ENCODE measurements around the gene EIF3J.
"Not testable (repeated sequence)": the region's sequence is repeated elsewhere in the genome, so short reads cannot be mapped to it uniquely, and the experiment has no call there.

Gene EIF3J

DNA sequence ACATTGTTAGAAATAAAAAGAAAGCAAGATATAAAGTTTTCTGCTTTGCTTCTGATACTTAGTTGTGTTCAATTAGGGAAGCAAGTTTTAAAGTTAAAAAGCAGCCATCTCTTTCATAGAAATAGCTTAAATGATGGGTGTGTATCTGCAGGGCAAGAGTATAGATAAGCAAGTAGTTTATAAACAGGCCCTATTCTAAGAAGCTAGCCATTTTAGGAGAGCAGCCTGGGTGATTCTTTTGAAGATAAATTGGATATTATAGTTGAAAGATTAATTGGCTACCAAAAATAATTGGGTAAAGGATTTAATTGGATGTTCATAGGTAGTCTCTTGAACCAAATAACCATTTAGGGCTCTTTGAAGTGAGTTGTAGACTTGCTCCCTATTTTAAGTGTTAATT is 5.6 kb downstream of the EIF3J start:
- DNase-seq (ENCODE audit: low read depth in 2 of 2): no peak

DNA sequence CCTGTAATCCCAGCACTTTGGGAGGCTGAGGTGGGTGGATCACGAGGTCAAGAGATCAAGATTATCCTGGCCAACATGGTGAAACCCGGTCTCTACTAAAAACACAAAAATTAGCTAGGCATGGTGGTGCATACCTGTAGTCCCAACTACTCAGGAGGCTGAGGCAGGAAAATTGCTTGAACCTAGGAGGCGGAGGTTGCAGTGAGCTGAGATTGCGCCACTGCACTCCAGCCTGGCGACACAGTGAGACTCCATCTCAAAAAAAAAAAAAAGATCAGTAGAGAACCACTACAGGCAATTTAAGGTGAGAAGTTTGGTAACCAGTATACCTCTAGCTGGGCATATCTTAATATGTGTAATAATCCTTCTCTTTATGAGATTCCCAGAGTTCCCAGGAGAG is 7.8 kb downstream of the EIF3J start:
- DNase-seq (ENCODE audit: low read depth in 2 of 2): not testable (repeated sequence)

DNA sequence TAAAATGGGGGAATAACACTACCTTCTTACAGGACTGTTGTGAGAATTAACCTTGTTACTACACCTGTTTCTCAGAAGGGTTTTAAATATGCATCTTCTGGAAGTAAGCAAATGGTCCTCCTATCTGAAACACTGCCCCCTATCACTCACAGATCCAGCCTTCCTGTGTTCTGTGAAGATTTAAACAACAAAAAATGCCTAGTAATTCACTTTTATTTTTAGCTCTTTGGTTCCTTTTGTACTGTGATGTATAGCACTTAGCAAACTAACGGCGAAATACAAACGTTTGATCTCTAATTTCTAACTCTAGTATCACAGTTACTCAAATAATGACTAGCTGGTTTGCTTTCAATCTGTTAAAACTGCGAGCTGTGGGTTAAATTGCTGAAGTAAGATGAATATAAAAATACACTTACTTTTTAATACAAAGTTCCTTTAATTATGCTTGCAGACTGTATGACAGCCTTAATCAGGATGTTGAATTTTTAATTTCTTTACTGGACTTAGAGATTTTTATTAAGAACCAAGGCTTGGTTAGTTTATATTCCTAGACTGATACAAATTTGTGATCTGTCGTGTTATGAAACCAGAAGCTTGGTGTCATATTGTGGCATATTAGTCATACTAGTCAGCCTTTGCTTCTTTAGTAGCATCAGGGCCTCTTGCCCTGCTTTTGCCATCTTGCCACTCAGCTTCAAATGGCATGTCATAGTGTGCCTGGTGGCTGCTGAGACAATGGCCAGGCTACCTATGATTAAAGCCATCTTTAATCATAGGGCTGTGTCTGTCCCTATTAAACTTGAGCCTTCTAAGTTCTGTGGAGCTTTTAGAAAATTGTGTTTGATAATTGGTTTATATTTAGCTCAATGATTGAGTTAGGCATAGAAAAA is 9.2 kb downstream of the EIF3J start:
- DNase-seq (ENCODE audit: low read depth in 2 of 2): no peak

DNA sequence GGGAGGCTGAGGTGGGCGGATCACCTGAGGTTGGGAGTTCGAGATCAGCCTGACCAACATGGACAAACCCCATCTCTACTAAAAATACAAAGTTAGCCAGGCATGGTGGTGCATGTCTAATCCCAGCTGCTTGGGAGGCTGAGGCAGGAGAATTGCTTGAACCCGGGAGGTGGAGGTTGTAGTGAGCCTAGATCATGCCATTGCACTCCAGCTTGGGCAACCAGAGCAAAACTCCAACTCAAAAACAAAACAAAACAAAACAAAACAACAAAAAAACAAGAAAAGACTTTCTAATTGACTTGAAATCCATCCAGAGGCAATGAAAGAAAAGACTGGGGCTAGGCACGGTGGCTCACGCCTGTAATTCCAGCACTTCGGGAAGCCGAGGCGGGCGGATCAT is 12.2 kb downstream of the EIF3J start:
- not testable (repeated sequence) for DNase-seq (ENCODE audit: low read depth in 2 of 2)

DNA sequence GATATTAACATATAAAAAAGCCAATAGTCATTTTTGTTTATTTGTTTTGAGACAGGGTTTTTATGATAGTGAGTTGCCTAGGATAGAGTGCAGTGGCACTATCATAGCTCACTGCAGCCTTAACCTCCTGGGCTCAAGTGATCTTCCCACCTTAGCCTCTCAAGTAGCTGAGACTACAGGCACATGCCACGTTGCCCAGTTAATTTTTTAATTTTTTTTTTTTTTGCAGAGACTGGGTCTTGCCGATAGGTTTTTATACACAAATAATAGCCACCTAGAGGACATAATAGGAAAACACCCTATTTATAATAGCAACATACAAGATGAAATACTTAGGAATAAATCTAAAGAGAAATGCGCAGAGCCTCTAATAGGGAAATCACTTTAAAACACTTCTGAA is 13.3 kb downstream of the EIF3J start:
- no peak for DNase-seq (ENCODE audit: low read depth in 2 of 2)

DNA sequence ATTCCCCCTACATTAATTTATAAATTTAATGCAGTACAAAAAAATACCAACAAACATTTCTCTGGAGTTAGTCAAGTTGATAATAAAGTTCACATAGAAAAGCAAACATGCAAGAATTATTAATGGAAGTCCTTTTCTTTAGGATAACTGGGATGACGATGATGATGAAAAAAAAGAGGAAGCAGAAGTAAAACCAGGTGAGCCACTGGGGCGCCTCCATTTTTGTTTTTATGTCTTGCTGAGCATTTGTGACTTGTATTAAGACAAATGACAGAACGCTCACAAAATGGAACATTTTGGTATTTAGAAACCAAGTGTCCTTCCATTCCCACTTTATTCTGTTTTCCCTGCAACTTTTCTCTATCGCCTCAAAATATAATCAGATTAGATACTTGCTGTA is 13.8 kb downstream of the EIF3J start:
- DNase-seq (ENCODE audit: low read depth in 2 of 2): no peak

DNA sequence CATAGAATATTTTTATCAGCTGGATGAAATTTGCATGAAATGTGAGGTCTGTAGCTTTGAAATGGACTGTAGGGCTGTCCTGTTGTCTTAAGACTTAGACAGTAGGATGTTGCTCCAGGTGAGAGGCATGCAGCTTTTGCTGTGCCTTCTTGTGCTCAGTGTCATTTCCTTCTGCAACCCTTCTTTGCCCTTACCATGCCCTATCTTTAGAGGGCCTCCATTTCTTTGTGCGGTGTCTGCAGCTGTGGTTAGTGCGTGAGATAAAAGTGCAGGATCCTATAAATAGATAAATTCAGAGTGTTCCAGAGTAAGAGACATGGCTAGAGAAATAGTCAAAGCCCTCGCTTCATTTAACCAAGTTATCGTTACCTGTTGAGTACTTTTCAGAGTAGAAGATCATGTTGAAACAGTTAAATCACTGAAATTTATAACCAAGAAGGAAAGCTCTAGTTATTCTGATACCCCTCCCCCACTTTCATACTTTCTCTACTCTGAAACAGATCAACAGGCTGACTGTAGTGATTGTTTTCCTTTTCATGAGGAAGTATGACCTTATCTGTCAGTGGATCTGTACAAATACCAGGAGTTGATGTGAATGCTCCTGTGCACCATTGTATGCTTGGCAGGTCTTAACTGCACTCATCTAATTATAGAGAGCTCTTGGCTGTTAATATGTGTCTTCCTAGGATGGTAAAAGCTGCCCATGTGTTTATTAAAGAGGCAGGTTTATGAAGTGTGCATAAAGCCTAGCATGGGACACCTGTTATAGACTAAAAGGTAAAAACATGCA is 18.2 kb downstream of the EIF3J start:
- DNase-seq (ENCODE audit: low read depth in 2 of 2): no peak

DNA sequence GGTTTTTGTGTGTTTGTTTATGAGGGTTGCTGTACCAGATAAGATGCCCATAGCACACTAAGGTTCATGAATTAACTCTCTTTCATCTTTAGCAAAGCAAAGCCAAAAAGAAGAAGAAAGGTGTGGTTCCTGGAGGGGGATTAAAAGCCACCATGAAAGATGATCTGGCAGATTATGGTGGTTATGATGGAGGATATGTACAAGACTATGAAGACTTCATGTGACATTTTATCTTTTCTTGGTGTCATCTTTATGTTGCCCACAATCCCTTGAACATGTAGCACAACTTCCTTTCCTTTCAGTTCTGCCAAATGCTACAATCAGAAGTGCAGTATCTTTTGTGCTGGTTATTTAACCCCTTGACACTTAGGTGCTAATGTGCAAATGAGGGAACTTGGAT is 24.0 kb downstream of the EIF3J start:
- DNase-seq (ENCODE audit: low read depth in 2 of 2): not testable (repeated sequence)

DNA sequence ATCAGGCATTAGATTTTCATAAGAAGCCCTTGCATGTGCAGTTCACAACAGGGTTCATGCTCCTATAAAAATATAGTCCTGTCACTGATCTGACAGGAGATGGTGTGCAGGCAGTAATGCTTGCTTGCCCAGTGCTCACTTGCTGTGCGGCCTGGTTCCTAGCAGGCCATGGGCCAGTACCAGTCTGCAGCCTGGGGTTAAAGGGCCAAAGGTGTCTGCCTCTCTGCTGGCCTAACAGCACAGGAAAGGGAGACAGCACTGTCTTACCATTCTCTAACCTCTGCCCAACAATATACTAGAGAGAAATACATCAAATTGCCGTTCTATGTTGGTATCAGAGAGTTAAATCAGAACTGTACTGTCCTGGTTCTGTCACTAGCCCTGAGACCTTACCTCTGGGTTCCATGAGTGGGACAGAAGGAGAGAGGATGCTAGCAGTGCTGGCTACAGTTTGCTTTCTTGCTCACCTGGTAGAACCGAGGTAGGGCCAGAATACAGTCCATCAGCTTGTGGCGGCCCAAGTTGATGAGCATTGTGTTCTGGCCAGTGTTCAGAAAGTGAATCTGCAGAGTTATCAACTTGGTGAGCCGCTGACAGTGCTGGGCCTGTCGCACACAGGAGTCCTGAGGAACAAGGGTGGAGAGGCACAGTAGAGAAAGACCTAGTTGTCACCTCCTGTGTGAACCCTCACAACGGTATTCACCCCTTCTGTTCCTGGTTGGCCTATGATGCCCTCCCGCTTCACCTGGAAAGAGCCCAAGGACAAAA is 28.6 kb downstream of the EIF3J start:
- no peak for DNase-seq (ENCODE audit: low read depth in 2 of 2)

DNA sequence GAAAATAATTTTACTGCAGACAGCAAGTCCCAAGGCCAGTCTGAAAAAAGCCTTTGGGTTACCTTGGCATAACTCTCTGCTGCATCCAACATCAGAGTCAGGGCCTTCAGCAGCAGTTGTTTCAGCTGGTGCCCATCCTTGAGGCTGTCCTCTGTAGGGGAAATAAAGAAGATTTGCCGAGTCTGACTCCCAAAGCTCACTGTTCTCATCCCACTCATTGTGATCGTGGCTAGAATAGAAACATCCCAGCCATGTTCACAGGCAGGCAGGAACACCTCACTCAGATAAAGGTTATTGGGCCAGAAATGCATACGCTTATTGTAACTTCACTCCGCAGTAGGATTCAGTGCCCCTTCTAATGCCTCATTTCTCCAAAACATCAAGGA is 29.2 kb downstream of the EIF3J start:
- DNase-seq (ENCODE audit: low read depth in 2 of 2): no peak

DNA sequence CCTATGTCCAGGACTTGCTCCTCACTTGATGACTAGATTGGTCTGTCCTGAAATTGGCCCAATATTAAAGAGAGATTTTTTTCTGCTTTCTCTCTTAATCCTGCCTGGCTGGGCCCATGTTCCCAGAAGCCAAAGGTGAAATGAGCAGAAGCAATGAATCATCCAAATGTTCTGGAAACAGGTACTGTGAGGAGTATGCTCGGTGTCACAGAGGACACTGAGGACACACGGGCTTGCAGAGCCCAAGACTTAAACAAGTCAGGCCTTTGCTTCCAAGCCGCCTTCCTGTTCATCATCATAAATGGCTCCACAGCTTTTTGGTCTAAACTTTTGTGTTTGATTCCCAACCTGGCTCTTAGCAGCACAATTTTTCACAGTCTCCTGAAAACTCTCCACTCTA is 31.4 kb downstream of the EIF3J start:
- no peak for DNase-seq (ENCODE audit: low read depth in 2 of 2)

DNA sequence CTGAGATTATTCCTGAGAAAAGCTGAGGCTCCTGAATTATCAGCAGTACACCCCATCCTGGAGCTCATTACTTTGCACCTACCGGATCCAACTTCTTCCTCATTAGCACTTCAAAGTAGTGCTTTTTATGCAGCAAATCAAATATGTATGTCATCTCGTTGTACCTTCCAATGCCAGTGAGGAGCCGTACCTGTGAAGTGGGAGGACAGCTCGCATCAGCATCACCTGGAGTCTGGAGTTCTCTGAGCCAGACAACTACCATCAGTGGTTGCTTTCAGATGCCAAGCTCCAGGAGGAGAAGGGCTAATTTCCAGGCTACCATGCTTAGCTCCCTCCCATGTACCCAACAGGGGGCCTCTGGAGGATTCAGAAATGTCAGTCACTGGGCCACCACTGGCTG is 32.4 kb downstream of the EIF3J start:
- DNase-seq (ENCODE audit: low read depth in 2 of 2): no peak

DNA sequence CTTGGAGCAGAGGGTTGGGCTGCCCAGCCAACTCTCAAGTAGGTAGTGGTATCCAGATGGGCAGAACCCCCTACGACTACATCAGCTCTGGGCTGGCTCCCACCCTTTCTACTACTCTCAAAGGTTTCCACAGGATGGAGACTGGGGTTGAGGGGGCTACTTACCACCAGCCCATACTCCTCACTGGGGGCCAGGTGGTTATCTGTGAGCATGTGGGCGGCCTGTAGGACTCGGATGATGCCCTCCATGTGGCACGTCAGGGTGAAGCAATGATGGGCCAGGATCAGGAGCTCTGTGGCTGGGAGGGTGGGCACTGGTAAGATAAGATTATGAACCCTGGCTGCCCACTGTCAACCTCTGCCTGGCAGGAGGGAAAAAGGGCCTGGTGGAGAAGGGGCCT is 33.4 kb downstream of the EIF3J start:
- no peak for DNase-seq (ENCODE audit: low read depth in 2 of 2)

DNA sequence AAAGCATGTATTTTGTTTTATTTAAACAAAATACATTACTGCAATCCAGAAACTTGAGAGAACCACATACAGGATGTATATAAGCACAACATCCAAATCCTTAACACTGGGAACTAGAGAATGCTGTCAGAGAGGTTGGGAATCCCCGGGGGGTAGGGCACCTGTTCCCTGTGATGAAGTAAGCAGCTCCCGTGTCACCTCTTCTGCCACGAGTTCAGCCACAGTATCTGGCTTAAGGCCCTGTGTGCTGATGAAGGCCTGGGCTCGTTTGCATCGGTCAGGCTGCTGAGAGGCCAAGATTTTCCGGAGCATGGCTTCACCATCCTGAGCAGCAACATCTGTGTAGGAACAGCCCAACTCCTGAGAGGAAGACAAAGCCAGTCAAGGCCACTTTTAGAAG is 36.4 kb downstream of the EIF3J start:
- no peak for DNase-seq (ENCODE audit: low read depth in 2 of 2)

DNA sequence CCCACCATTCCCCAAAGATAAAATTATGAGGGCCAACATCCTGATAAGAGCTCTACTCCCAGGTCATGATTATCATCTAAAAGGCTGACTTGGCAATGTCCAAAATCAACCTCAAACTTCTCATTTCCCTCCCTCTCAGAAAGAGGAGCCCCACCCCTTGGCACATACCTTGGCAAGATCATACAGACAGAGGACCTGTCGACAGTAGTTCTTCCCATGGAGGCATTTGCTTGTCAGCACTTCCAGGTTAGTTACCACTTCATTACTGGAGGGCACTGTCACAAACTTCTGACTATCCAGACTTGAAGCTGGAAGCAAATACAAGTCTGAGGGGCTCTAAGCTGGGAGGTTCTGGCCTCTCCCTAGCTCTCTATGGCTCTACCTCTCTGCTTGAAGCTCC is 37.8 kb downstream of the EIF3J start:
- no peak for DNase-seq (ENCODE audit: low read depth in 2 of 2)

DNA sequence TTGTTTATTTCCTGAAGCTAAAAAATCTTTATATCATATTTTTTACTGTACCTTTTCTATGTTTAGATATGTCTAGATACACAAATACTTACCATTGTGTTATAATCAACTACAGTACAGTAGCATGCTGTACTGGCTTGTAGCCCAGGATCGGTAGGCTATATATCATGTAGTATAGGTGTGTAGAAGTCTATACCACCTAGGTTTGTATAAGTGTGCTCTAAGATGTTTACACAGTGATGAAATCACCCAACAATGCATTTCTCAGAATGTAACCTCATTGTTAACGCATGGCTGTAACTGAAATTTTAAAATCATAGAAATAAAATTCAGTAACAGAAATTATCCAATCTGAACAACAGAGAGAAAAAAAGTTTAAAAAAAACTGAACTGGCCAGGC is 43.2 kb downstream of the EIF3J start:
- no peak for DNase-seq (ENCODE audit: low read depth in 2 of 2)

DNA sequence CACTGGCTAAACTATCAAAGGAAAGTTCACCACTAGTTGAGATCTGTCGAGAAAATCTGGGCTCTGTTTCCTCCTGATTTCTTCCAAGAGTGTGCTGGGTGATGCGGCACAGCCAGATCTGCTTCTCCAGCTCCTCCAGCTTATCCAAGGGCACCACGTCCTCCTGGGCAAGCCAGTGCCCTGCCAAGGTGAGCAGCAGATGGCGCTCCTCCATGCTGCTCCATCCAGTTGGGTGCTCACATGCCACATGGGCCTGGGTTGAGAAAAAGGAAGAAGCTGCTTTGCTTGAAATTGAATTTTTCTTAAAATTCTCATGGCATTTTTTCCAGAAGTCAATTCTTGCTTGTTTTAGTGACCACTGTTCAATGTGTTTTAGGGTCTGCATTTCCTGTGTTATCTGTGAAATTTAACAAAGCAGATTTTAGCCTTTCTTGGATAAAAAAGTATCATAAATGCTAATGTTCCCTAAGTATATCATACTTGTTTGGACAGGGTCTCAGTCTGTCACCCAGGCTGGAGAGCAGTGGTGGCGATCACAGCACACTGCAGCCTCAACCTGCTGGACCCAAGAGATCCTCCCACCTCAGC is 47.3 kb downstream of the EIF3J start:
- DNase-seq (ENCODE audit: low read depth in 2 of 2): peak; percentile 24 to 30

DNA sequence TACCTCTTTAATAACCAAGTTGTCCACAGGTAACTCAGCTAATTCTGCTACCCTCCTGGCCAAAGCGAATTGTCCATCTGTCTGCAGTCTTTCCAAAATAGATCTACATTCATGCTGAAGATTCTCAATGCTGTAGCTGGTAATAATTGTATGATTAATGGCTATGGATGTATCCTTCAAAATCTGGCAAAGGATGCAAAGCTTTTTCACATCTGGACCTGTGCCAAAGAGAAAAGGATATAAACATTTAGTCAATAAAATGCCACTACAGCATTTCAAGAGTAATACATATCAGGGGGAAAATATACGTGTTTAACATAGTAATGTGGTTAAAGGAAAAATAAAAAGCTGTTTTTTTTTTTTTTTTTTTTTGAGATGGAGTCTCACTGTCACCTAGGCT is 48.7 kb downstream of the EIF3J start:
- no peak for DNase-seq (ENCODE audit: low read depth in 2 of 2)

DNA sequence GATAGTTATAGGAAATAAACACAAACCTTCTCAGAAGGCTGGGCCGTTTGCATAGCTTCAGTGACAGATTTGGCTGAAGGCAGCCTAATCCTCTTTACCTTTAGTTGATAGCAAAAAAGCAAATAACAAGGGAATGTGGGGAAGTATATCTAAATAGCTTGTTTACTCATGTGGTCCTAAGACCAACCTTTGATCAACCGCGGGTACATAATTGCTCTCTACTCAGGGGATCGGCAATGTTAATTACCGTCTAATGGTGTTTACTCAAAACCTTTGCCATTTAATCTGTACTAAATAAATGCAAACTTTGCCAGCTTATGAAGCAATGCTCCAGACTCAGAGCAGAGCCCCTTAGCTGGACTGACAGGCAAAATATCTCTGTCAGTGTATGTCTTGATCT is 51.6 kb downstream of the EIF3J start:
- no peak for DNase-seq (ENCODE audit: low read depth in 2 of 2)

DNA sequence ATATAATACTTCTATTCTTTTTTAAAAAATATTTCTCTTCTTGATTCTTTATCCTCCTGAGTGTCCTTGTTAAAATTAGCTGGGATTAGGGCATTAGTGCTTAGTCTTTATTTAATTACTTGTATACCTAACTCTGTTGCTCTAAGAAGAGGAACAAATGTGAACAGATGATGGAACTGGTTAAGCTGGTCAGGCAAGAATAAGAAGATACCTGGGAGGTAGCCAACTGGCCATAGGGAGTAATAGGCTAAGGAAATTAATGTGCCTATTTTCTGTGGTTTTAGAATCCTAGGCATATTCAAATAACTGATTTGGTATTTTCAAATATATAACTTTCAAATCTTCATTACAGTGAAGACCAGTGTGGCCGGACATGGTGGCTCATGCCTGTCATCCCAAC is 54.4 kb downstream of the EIF3J start:
- DNase-seq (ENCODE audit: low read depth in 2 of 2): no peak

DNA sequence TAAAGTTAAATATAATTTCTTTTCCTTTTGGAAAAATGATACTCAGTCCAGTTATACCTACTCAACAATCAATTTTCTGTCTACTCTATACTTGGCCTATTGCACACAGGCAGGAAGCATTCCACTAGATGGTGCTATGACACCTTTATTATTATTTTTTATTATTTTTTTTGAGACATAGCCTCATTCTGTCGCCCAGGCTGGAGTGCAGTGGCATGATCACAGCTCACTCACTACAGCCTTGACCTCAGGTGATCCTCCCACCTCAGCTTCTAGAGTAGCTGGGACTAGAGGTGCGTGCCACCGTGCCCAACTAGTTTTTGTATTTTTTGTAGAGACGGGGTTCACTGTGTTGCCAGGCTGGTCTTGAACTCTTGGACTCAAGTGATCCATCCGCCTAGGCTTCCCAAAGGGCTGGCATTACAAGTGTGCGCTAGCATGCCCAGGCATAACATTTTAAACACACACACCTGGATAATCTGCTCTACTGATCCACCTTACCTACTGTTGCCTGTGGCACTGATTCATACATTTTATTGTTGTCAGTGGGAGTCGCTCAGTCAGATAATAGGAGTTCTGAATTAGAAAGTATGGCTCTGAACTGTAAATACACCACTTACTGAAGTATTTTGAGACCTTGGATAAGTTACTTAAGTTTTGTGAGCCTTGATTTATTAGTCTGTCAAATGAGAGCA is 56.2 kb downstream of the EIF3J start:
- no peak for DNase-seq (ENCODE audit: low read depth in 2 of 2)

Data from stimulated activated CD8-positive, alpha-beta memory T cell treated with anti-CD3 and anti-CD28 coated beads, Interleukin-2, amount 100 ng/mL, for 1 hour (primary cell).